A673 (cell line): ENCODE data around the gene SYPL2.

ENCODE experiments used
- CTCF ChIP-seq: fragments of 300-800, 200-600 bp; sonication (generic); conservative IDR thresholded peaks from 2 replicates; pipeline ENCODE4 v1.5.1; 2017; ENCODE audit warnings: low read depth, mild to moderate bottlenecking, antibody characterized with exemption, low read length, moderate library complexity, mixed read lengths
- EZH2 ChIP-seq: fragments of 200-600 bp; sonication (generic); IDR thresholded peaks from 2 replicates; pipeline ENCODE4 v1.6.1; 2017; ENCODE audit warnings: borderline replicate concordance, low read depth, mild to moderate bottlenecking, mixed read lengths, antibody characterized with exemption, low read length; ENCODE audit not compliant: poor library complexity, severe bottlenecking

- TF ChIP-seq CTCF (no peak), EZH2 (no peak)
Measured at GRCh38 chr1:109476825-109477224, 10.5 kb downstream of the SYPL2 start.
